GM13977 (cell line): ENCODE measurements around the gene PRMT2.
"Not testable (repeated sequence)": the region's sequence is repeated elsewhere in the genome, so short reads cannot be mapped to it uniquely, and the experiment has no call there.

Source experiments
- DNase-seq: peaks from one replicate; pipeline ENCODE4 v3.0.0; 2012; ENCODE audit warnings: low spot score
- in situ Hi-C: fragments of 300-500 bp; cut with MboI; formaldehyde crosslinking; loops from one replicate; pipeline ENCODE4 v1.12.0; 2022; ENCODE audit warnings: low sequenced_read_pairs, low pct_unique_long_range_greater_than_20kb, mixed read lengths, inconsistent platforms; ENCODE audit not compliant: unreplicated experiment
- TF ChIP-seq, protein P1 (sequence below): IDR thresholded peaks from 2 replicates; pipeline ENCODE4 v1.5.1; 2012; ENCODE audit warnings: mild to moderate bottlenecking, control low read depth; ENCODE audit not compliant: insufficient read depth; ENCODE audit errors: extremely low read depth, missing control alignments

The PRMT2 gene

DNA sequence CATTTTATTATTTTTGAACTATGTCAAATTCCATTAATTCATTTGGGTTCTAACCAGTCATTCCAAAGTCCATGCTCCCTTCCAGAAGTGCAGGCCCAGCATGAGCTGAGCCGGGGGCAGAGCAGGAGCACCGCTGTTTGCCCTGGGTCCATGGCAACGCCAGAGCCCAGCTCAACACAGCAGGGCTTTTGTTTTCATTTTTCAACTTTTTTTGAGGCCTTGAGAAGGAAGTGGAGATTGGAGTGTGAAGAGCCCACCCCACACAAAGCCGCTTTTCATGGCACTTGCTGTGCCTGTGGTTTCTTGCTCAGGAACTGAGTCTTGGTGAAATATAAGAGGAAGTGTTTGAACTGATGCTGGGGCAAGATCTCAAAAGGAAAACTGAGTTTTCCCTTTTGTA is 13.2 kb upstream of the PRMT2 start:
- TF ChIP-seq, protein P1, sequence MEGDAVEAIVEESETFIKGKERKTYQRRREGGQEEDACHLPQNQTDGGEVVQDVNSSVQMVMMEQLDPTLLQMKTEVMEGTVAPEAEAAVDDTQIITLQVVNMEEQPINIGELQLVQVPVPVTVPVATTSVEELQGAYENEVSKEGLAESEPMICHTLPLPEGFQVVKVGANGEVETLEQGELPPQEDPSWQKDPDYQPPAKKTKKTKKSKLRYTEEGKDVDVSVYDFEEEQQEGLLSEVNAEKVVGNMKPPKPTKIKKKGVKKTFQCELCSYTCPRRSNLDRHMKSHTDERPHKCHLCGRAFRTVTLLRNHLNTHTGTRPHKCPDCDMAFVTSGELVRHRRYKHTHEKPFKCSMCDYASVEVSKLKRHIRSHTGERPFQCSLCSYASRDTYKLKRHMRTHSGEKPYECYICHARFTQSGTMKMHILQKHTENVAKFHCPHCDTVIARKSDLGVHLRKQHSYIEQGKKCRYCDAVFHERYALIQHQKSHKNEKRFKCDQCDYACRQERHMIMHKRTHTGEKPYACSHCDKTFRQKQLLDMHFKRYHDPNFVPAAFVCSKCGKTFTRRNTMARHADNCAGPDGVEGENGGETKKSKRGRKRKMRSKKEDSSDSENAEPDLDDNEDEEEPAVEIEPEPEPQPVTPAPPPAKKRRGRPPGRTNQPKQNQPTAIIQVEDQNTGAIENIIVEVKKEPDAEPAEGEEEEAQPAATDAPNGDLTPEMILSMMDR = no peak
- in situ Hi-C loops = no loop called here
- DNase-seq = no peak

DNA sequence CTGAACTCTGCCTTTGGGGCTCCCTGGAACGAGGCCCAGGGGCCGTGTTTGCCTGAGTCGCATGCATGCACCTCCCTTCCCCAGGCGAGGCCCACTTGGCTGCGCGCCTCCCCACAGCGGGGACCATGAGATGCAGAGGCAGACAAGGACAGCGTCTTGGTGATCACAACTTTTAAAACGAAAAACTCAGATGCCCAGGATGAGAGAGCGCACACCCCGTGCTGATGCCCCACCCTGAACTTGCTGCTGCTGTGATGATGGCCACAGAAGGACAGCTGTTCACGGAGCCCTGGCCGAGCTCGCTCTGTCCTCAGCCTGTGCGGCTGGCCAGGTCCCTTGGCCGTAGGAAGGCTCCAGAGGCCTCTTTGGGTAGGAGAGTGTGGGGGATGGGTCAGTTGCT is 11.4 kb upstream of the PRMT2 start:
- DNase-seq = no peak
- in situ Hi-C loops = no loop called here
- TF ChIP-seq, protein P1 = no peak

DNA sequence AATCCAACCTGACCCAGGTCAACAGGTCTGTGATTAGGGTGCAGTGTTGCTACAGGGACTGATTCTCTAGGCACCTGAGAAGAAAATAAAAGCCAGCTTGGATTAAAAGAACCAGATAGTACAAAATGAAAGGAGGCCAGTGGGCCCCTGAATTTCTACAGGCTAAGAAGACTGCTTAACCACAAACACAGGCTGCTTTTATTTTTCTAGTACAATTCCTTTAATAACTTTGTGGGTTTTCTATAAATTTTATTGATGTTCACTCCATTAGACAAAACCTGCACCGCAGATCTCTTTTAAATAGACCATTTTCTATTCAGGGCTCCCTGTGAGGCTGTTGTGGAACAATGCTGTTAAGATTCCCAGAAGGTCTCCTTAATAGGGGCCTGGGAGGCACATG is 9.7 kb upstream of the PRMT2 start:
- TF ChIP-seq, protein P1 = no peak
- no peak for DNase-seq
- in situ Hi-C loops = no loop called here

DNA sequence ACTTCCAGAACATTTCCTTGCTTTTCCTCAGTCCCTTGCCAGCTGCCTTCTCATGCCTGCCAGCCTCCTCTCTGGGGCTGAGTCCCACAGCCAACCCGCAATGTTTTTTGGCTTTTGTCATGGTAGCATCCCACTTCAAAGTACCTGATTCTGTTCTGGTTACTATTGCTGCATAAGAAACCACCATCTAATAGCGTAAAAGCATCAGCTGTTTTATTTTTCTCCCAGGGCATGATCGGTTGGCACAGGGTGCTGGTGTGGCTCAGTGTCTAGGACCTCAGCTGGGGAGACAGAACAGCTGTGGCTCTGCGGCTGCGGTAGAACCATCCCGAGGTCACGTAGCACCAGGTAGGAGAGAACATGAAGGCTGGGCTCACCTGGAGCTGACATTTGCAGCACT is 8.9 kb upstream of the PRMT2 start:
- TF ChIP-seq, protein P1 = no peak
- in situ Hi-C loops = no loop called here
- DNase-seq = no peak

DNA sequence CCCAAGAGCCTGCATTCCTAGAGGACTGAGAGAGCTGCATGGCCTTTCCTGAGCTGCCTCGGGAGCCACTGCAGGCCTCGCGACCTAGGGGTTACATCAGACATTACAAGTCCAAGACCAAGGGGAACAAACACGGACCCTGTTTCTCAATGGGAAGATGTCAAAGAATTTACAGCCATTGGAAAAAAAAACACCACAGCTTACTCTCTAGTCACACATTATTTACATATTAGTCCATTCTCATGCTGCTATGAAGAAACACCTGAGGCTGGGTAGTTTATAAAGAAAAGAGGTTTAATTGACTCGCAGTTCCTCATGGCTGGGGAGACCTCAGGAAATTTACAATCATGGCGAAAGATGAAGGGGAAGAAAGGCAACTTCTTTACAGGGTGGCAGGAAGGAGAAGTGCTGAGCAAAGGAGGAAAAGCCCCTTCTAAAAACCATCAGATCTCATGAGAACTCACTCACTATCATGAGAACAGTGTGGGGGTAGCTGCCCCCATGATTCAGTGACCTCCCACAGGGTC is 8.4 kb upstream of the PRMT2 start:
- no peak for DNase-seq
- TF ChIP-seq, protein P1 = no peak
- in situ Hi-C loops = no loop called here

DNA sequence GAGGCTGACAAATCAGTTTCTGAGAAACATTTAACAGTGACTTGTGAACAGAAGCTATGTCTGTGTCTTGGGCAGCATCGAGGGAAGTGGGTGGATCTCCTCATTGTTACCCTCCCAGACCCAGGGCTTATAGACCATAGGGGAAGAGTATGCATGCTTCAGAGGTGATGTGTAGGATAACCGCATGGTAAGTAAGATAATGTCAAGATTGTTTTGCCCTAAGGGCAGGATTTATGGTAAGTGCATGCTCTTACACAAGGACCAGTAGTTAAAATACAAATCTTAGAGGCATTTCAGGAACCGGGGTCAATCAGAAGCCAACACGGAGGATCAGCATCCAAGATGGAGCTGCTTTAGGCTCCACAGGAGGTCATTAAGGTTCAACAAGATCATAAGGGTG is 7.7 kb upstream of the PRMT2 start:
- DNase-seq = no peak
- TF ChIP-seq, protein P1 = no peak
- in situ Hi-C loops = no loop called here

DNA sequence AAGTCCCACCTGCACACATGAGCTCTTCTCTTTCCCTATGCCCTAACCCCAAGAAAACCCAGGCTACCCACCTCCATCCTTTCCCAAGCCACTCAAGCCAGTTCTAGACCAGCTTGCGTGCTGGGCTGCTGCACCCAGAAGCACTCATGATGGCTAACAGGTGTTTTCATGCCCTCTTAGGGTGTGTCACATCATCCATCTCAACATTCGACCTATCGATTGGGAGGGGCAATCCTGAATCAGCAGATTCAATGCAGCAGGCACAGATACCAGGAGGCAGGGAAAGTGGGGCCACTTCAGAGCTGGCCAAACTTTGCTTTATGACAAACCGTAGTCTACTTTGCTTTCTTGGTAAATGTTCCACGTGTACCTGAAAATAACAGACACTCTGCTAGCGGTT is 6.6 kb upstream of the PRMT2 start:
- TF ChIP-seq, protein P1 = no peak
- no peak for DNase-seq
- in situ Hi-C loops = no loop called here

DNA sequence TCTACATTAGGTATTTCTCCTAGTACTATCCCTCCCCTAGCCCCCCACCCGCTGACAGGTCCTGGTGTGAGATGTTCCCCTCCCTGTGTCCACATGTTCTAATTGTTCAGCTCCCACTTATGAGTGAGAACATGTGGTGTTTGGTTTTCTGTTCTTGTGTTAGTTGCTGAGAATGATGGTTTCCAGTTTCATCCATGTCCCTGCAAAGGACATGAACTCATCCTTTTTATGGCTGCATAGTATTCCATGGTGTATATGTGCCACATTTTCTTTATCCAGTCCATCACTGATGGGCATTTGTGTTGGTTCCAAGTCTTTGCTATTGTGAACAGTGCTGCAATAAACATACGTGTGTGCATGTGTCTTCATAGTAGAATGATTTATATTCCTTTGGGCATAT is 4.6 kb upstream of the PRMT2 start:
- in situ Hi-C loops, DNase-seq: not testable (repeated sequence)
